Astrocyte (in vitro differentiated cells and primary cell): Measurements from ENCODE around the gene LSM7. TPM values are rescaled to one million over a fixed set of nuclear protein-coding genes. Genes with fewer than 3 reads are reported as not detected.

Experiments
- DNase-seq: peaks from one replicate; pipeline ENCODE4 v3.0.0-alpha.2; 2010; ENCODE audit warnings: low read depth
- FAIRE-seq: peaks from 2 replicates; lab custom pipeline; 2011; peaks lifted over from hg19 to GRCh38; lab: Jason Lieb, UNC
- H2AFZ ChIP-seq: 2 replicates; pipeline ENCODE4 v1.6.0; 2012; ENCODE audit warnings: low read depth, low read length, inconsistent platforms
- H3K27ac ChIP-seq: 2 replicates; pipeline ENCODE4 v1.5.1; 2011; ENCODE audit warnings: low read depth, low read length, inconsistent platforms
- H3K27me3 ChIP-seq: 2 replicates; pipeline ENCODE4 v1.6.0; 2011; ENCODE audit warnings: low read length, inconsistent platforms; ENCODE audit not compliant: insufficient read depth
- H3K36me3 ChIP-seq: 2 replicates; pipeline ENCODE4 v1.5.1; 2011; ENCODE audit warnings: low read length, inconsistent platforms; ENCODE audit not compliant: insufficient read depth
- H3K4me1 ChIP-seq: 2 replicates; pipeline ENCODE4 v1.5.1; 2011; ENCODE audit warnings: low read length, inconsistent platforms; ENCODE audit not compliant: insufficient read depth
- H3K4me2 ChIP-seq: 2 replicates; pipeline ENCODE4 v1.6.0; 2012; ENCODE audit warnings: low read length, inconsistent platforms
- H3K4me3 ChIP-seq: 2 replicates; pipeline ENCODE4 v1.5.1; 2011; ENCODE audit warnings: low read depth, mild to moderate bottlenecking, low read length, inconsistent platforms; ENCODE audit not compliant: insufficient read depth
- H3K79me2 ChIP-seq: 2 replicates; pipeline ENCODE4 v1.6.0; 2012; ENCODE audit warnings: mild to moderate bottlenecking, low read length, inconsistent platforms; ENCODE audit not compliant: insufficient read depth
- H3K9ac ChIP-seq: 2 replicates; pipeline ENCODE4 v1.6.0; 2012; ENCODE audit warnings: mild to moderate bottlenecking, low read length, inconsistent platforms
- H3K9me3 ChIP-seq: 2 replicates; pipeline ENCODE4 v1.5.1; 2012; ENCODE audit warnings: low read depth, mild to moderate bottlenecking, low read length, inconsistent platforms; ENCODE audit not compliant: insufficient read depth
- H4K20me1 ChIP-seq: 2 replicates; pipeline ENCODE4 v1.6.0; 2012; ENCODE audit warnings: low read length, inconsistent platforms; ENCODE audit not compliant: insufficient read depth
- H3K27ac Mint-ChIP-seq: one replicate; pipeline ENCODE4 v1.8.0; 2021; ENCODE audit warnings: mild to moderate bottlenecking, mixed read lengths; ENCODE audit not compliant: unreplicated experiment
- H3K27me3 Mint-ChIP-seq: one replicate; pipeline ENCODE4 v1.8.0; 2021; ENCODE audit warnings: low read depth, mixed read lengths; ENCODE audit not compliant: unreplicated experiment
- H3K36me3 Mint-ChIP-seq: one replicate; pipeline ENCODE4 v1.8.0; 2021; ENCODE audit warnings: low read depth, mixed read lengths; ENCODE audit not compliant: unreplicated experiment
- H3K4me1 Mint-ChIP-seq: one replicate; pipeline ENCODE4 v1.8.0; 2021; ENCODE audit warnings: low read depth, mixed read lengths; ENCODE audit not compliant: unreplicated experiment
- H3K4me3 Mint-ChIP-seq: one replicate; pipeline ENCODE4 v1.8.0; 2021; ENCODE audit warnings: mild to moderate bottlenecking, moderate library complexity, mixed read lengths; ENCODE audit not compliant: unreplicated experiment
- H3K9me3 Mint-ChIP-seq: one replicate; pipeline ENCODE4 v1.8.0; 2021; ENCODE audit warnings: mild to moderate bottlenecking, mixed read lengths; ENCODE audit not compliant: unreplicated experiment
- CTCF ChIP-seq: IDR thresholded peaks from 2 replicates; pipeline ENCODE4 v1.5.1; 2011; ENCODE audit warnings: low read depth, mild to moderate bottlenecking, inconsistent platforms, low read length, moderate library complexity; ENCODE audit not compliant: insufficient read depth
- EZH2 ChIP-seq: IDR thresholded peaks from 2 replicates; pipeline ENCODE4 v1.6.1; 2012; ENCODE audit warnings: mild to moderate bottlenecking, low read length, inconsistent platforms; ENCODE audit not compliant: insufficient read depth
- total RNA-seq: library from RNA; stranded (reverse); gene quantifications from 2 replicates; pipeline ENCODE4 v1.2.1, GENCODE V29; 2021

Gene LSM7
- total RNA-seq, 1 donor from 2014 or later: 91.4 TPM

GRCh38 chr19:2300533-2300932, 27.9 kb downstream of the LSM7 start:
- Mint-ChIP-seq H3K36me3 (no peaks in the 10 kb centered on the region), H3K27me3 (peaks cover 24% of the 10 kb centered on the region), H3K4me1 (no peaks in the 10 kb centered on the region), H3K27ac (no peak overlapping the region), H3K4me3 (no peak overlapping the region), H3K9me3 (no peaks in the 10 kb centered on the region)
- H4K20me1 ChIP-seq: peaks cover 3% of the 10 kb centered on the region
- peaks cover 9% of the 10 kb centered on the region for H3K27me3 ChIP-seq
- DNase-seq: no peak
- H3K4me2 ChIP-seq: no peak overlapping the region
- no peaks in the 10 kb centered on the region for H3K9me3 ChIP-seq
- no peaks in the 10 kb centered on the region for H3K79me2 ChIP-seq
- no peak overlapping the region for H3K4me3 ChIP-seq
- H2AFZ ChIP-seq: no peak overlapping the region
- H3K4me1 ChIP-seq: peaks cover 7% of the 10 kb centered on the region
- no peak overlapping the region for H3K9ac ChIP-seq
- no peak overlapping the region for H3K27ac ChIP-seq
- no peak for FAIRE-seq
- no peaks in the 10 kb centered on the region for H3K36me3 ChIP-seq
- TF ChIP-seq EZH2 (no peak), CTCF (no peak)

- H2AFZ ChIP-seq: no peak overlapping the region
- no peak overlapping the region for H3K4me3 Mint-ChIP-seq
- no peak for FAIRE-seq
- no peak overlapping the region for H3K4me3 ChIP-seq
- H3K9me3 Mint-ChIP-seq: no peaks in the 10 kb centered on the region
- no peak overlapping the region for H3K27ac Mint-ChIP-seq
- H3K79me2 ChIP-seq: no peaks in the 10 kb centered on the region
- H3K36me3 ChIP-seq: no peaks in the 10 kb centered on the region
- no peaks in the 10 kb centered on the region for H3K36me3 Mint-ChIP-seq
- TF ChIP-seq EZH2: no peak
- TF ChIP-seq CTCF: no peak
- H3K27me3 ChIP-seq: peaks cover 25% of the 10 kb centered on the region
- no peaks in the 10 kb centered on the region for H3K4me1 Mint-ChIP-seq
- no peaks in the 10 kb centered on the region for H3K9me3 ChIP-seq
- peaks cover 4% of the 10 kb centered on the region for H4K20me1 ChIP-seq
- no peak overlapping the region for H3K27ac ChIP-seq
- H3K4me2 ChIP-seq: no peak overlapping the region
- peaks cover 9% of the 10 kb centered on the region for H3K4me1 ChIP-seq
- peaks cover 35% of the 10 kb centered on the region for H3K27me3 Mint-ChIP-seq
- DNase-seq: no peak
- H3K9ac ChIP-seq: no peak overlapping the region
Measured at GRCh38 chr19:2296141-2296540, 32.2 kb downstream of the LSM7 start.

- Histone ChIP-seq H3K4me3 (no peak overlapping the region), H3K27ac (no peak overlapping the region), H3K9me3 (no peaks in the 10 kb centered on the region), H3K9ac (no peak overlapping the region), H4K20me1 (peaks cover 11% of the 10 kb centered on the region), H2AFZ (peak overlapping the region; percentile 32), H3K4me1 (peaks cover 14% of the 10 kb centered on the region), H3K36me3 (no peaks in the 10 kb centered on the region), H3K4me2 (peak overlapping the region; percentile 77), H3K27me3 (peaks cover 35% of the 10 kb centered on the region), H3K79me2 (no peaks in the 10 kb centered on the region)
- FAIRE-seq: no peak
- Mint-ChIP-seq H3K36me3 (no peaks in the 10 kb centered on the region), H3K27me3 (peaks cover 32% of the 10 kb centered on the region), H3K27ac (no peak overlapping the region), H3K4me1 (no peaks in the 10 kb centered on the region), H3K4me3 (no peak overlapping the region), H3K9me3 (no peaks in the 10 kb centered on the region)
- DNase-seq: peak; percentile 47
- no peak for TF ChIP-seq EZH2
- TF ChIP-seq CTCF: no peak
Measured at GRCh38 chr19:2294687-2295335, 33.6 kb downstream of the LSM7 start.
